Measurements from ENCODE around the gene SLC6A8.

The SLC6A8 gene

GRCh38 chrX:153687121-153688039 is at the start of gene SLC6A8:
Gene SLC6A8, plus strand, starts transcription at chrX:153687926. Its CDS starts 649 bp downstream, at chrX:153688575.
- no peak for DNase-seq

GRCh38 chrX:153638041-153638371 is 49.7 kb upstream of the SLC6A8 start:
- DNase-seq, result no peak

- no peak for DNase-seq
Measured at GRCh38 chrX:153638436-153639176, 49.1 kb upstream of the SLC6A8 start.

GRCh38 chrX:153639177-153640044 is 48.3 kb upstream of the SLC6A8 start:
- no peak for DNase-seq

- no peak for DNase-seq
Measured at GRCh38 chrX:153640045-153640686, 47.6 kb upstream of the SLC6A8 start.

GRCh38 chrX:153640736-153641575 is 46.8 kb upstream of the SLC6A8 start:
- no peak for DNase-seq

- no peak for DNase-seq
Measured at GRCh38 chrX:153641627-153642026, 46.1 kb upstream of the SLC6A8 start.

GRCh38 chrX:153642051-153642654 is 45.6 kb upstream of the SLC6A8 start:
- no peak for DNase-seq

GRCh38 chrX:153642655-153643430 is 44.9 kb upstream of the SLC6A8 start:
- no peak for DNase-seq

GRCh38 chrX:153643431-153644351 is 44.0 kb upstream of the SLC6A8 start:
- no peak for DNase-seq

- no peak for DNase-seq
Measured at GRCh38 chrX:153644356-153645125, 43.2 kb upstream of the SLC6A8 start.

- DNase-seq, result no peak
Measured at GRCh38 chrX:153645151-153645550, 42.6 kb upstream of the SLC6A8 start.

GRCh38 chrX:153645921-153646488 is 41.7 kb upstream of the SLC6A8 start:
- no peak for DNase-seq

GRCh38 chrX:153646620-153647373 is 40.9 kb upstream of the SLC6A8 start, which contains the start of gene DUSP9:
Gene DUSP9, plus strand, starts transcription at chrX:153647203. Its CDS starts 751 bp downstream, at chrX:153647954.
- DNase-seq, result no peak

GRCh38 chrX:153647461-153648357 is 40.0 kb upstream of the SLC6A8 start:
- no peak for DNase-seq
